Gastroesophageal sphincter (tissue), 4 donors: ENCODE results near the gene KRT84. TPM values are rescaled to one million over a fixed set of nuclear protein-coding genes. Genes with fewer than 3 reads are reported as not detected.

ENCODE experiments used
- ATAC-seq: fragments of 150-250 bp; one replicate; pipeline ENCODE4 v1.9.1; 2016; ENCODE audit warnings: mild to moderate bottlenecking, moderate library complexity
- H3K27ac ChIP-seq, 4 donors: fragments of 200-600 bp; sonication (generic) in 3 of 4; 1 replicate in 3 of 4; 2 replicates in 1 of 4; pipeline ENCODE4 v1.5.1; 2016 to 2019
- H3K27me3 ChIP-seq: fragments of 200-600 bp; sonication (generic); one replicate; pipeline ENCODE4 v1.5.1; 2019
- H3K36me3 ChIP-seq, 2 donors: fragments of 200-600 bp; sonication (generic); one replicate each; pipeline ENCODE4 v1.5.1; 2019; ENCODE audit warnings: control low read depth in 1 of 2
- H3K4me1 ChIP-seq, 3 donors: fragments of 200-600 bp; sonication (generic); 1 replicate in 2 of 3; 2 replicates in 1 of 3; pipeline ENCODE4 v1.5.1; 2016 to 2019; ENCODE audit warnings: control low read depth in 2 of 3
- H3K4me3 ChIP-seq, 2 donors: fragments of 200-600 bp; sonication (generic); one replicate each; pipeline ENCODE4 v1.5.1; 2019; ENCODE audit warnings: mild to moderate bottlenecking in 1 of 2, moderate library complexity in 1 of 2
- H3K9me3 ChIP-seq, 3 donors: fragments of 200-600 bp; sonication (generic); one replicate each; pipeline ENCODE4 v1.5.1; 2017 to 2019; ENCODE audit warnings: control low read depth in 2 of 3
- EP300 ChIP-seq: sonication (generic); formaldehyde crosslinking; IDR thresholded peaks from one replicate; pipeline ENCODE4 v1.6.1; 2017; ENCODE audit warnings: antibody characterized with exemption, mild to moderate bottlenecking
- POLR2A ChIP-seq, 2 donors: fragments of 450-650 bp; IDR thresholded peaks; one replicate each; pipeline ENCODE4 v1.6.1; 2017; ENCODE audit warnings: antibody characterized with exemption in 2 of 2, mild to moderate bottlenecking in 2 of 2, moderate library complexity in 1 of 2
- POLR2AphosphoS5 ChIP-seq: sonication (generic); formaldehyde crosslinking; IDR thresholded peaks from one replicate; pipeline ENCODE4 v1.6.1; 2017; ENCODE audit warnings: antibody characterized with exemption
- WGBS, 2 donors: methylation state at CpG; one replicate each; pipeline ENCODE4 v1.1.5; 2018; ENCODE audit warnings: low coverage in 1 of 2; 5-methylcytosine and 5-hydroxymethylcytosine counted together
- total RNA-seq, 4 donors: library from RNA; depleted of rRNA; stranded (reverse); fragments of >200 nt; gene quantifications; one replicate each; pipeline ENCODE4 v1.1.0, GENCODE V29; 2016
- TF ChIP-seq, protein P1 (sequence below), 4 experiments: fragments of 200-600 bp in 2 of 4; fragments of 450-650 bp in 2 of 4; sonication (generic) in 1 of 4; IDR thresholded peaks; one replicate each; pipeline ENCODE4 v1.5.1; 2017 to 2019; ENCODE audit warnings: antibody characterized with exemption in 4 of 4, mild to moderate bottlenecking in 2 of 4, moderate library complexity in 2 of 4

Gene KRT84
- total RNA-seq, 4 donors from 2014 or later: not detected

DNA sequence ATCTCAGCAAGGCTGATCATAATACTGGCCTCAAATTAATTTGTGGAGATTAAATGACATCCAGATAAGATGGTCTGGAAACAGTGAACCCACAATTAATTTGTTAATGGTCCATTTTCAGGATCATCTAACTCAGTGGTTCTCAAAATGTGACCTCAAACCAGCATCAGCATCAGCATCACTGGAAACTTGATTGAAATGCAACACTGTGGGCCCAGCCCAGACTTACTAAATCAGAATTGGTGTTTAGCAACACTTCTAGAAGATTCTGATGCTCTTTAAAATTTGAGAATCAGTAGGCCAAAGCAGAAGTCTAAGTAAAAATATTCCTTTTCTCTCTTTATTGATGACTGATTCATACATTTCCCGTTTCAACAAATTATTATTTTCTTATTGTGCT is 31.3 kb upstream of the KRT84 start:
- Histone ChIP-seq H3K36me3 (no peaks in the 10 kb centered on the region), H3K4me1 (peaks cover 0 to 24% (median 0%) of the 10 kb centered on the region in 3 donors), H3K27me3 (no peaks in the 10 kb centered on the region), H3K27ac (peak overlapping the region in 3 of 4 donors; percentile 18 to 74 (median 61)), H3K4me3 (no peak overlapping the region), H3K9me3 (no peaks in the 10 kb centered on the region)
- WGBS, 2 donors: 92 to 100% methylated on average over 1 of the region's 1 CpG
- TF ChIP-seq, protein P1, sequence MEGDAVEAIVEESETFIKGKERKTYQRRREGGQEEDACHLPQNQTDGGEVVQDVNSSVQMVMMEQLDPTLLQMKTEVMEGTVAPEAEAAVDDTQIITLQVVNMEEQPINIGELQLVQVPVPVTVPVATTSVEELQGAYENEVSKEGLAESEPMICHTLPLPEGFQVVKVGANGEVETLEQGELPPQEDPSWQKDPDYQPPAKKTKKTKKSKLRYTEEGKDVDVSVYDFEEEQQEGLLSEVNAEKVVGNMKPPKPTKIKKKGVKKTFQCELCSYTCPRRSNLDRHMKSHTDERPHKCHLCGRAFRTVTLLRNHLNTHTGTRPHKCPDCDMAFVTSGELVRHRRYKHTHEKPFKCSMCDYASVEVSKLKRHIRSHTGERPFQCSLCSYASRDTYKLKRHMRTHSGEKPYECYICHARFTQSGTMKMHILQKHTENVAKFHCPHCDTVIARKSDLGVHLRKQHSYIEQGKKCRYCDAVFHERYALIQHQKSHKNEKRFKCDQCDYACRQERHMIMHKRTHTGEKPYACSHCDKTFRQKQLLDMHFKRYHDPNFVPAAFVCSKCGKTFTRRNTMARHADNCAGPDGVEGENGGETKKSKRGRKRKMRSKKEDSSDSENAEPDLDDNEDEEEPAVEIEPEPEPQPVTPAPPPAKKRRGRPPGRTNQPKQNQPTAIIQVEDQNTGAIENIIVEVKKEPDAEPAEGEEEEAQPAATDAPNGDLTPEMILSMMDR (IDR thresholded peaks at IDR 0.05): no peak
- no peak for TF ChIP-seq EP300
- no peak for TF ChIP-seq POLR2A (IDR thresholded peaks at IDR 0.05)
- no peak for TF ChIP-seq POLR2AphosphoS5
- ATAC-seq: peak; percentile 59

DNA sequence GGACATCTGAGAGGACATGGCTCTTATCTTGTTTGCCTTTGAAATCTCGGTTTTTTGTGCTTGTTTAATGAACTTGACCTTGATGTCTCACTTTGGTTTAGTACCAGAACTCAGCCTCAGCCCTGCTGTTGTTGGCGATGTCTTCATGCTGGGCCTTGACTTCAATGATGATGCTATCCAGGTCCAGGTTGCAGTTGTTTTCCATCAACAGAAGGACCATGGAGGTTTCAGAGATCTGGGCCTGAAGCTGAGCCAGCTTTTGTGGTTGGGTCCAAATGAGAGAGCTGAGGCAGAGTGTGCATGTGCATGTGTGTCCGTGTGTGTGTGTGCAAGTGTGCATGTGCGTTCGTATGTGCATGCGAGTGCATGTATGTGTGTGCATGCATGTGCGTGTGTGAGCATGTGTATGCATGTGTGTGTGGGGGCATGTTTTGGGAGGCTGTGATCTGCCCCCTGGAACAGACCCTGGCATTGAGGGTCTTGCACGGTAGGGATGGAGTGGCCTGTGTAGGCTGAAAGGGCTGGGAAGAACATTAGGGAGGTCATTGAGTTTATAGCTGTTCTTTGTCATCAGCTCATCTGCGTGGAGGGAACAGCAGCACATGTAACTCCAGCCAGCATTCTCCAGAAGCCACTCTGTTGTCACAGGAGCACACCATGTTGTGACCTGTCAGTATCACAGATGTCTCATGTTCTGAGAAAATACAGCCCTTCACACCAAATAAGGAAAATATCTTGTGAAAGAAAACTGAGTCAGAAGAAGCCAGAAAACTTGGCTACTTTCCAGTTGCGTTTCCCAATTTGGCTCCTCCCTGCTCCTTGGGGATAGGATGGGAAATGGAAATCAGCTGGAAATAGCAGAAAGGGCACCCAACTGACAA is 30.7 kb upstream of the KRT84 start:
- 38 to 51% methylated on average over 3 to 9 of the region's 10 CpGs for WGBS, 2 donors
- Histone ChIP-seq H3K27me3 (no peaks in the 10 kb centered on the region), H3K4me3 (no peak overlapping the region), H3K36me3 (no peaks in the 10 kb centered on the region), H3K27ac (peak overlapping the region in 3 of 4 donors; percentile 61 to 74 (median 73)), H3K9me3 (no peaks in the 10 kb centered on the region), H3K4me1 (peaks cover 0 to 31% (median 0%) of the 10 kb centered on the region in 3 donors)
- TF ChIP-seq EP300: no peak
- TF ChIP-seq POLR2AphosphoS5: peak; percentile 79
- peak; percentile 92 for ATAC-seq

DNA sequence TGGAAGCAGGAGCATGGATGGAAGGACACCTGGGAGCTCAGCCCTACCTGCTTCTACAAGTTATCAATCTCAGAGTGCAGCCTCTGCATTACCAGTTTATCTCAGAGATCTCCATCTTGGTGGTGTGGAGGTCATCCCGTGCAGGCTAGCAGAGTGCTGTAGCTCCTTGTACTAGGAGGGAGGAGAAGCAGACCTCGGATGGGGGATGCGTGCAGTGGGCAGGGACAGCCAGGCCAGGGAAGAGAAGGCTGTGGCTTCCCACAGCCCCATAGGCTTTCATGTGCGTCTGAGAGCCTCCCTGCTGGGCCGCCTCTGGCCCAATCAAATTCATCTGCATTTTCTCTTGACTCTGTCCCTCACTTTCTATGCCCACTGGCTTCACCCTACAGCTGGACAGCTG is 29.5 kb upstream of the KRT84 start:
- TF ChIP-seq, protein P1 (IDR thresholded peaks at IDR 0.05): no peak
- no peak for TF ChIP-seq EP300
- TF ChIP-seq POLR2A (IDR thresholded peaks at IDR 0.05): no peak
- H3K4me1 ChIP-seq: peaks cover 0 to 37% (median 0%) of the 10 kb centered on the region in 3 donors
- 87% methylated on average over 3 of the region's 5 CpGs; no CpG with 5 or more reads in 1 of the 2 donors for WGBS, 2 donors
- peak overlapping the region in 3 of 4 donors; percentile 13 to 73 (median 72) for H3K27ac ChIP-seq
- no peak overlapping the region for H3K4me3 ChIP-seq
- H3K36me3 ChIP-seq: no peaks in the 10 kb centered on the region
- no peak for ATAC-seq
- H3K9me3 ChIP-seq: no peaks in the 10 kb centered on the region
- H3K27me3 ChIP-seq: no peaks in the 10 kb centered on the region

DNA sequence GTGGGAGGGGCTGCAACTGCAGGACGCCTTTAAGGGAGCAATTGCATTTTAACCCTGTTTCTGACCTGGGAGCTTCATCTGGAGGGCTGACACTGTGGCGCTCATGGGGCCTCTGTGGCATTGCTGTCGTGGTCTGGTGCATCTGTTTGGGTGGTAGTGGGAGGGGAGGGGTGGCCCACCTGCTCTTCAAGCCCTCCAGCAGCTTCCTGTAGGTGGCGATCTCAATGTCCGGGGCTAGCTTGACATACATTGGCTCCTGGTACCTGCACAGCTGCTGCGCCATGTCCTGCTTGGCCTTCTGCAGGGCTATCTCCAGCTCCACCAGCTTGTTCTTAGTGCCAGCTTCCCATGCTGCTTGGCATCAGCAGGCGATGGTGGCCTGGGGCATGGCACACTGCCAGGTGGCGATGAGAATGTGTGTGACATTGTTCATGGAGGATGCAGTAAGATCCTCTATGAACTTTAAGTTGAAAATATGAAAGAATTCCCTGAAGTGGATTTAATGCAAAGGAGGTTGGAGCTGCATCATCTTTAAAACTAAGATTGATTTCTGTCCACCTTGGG is 28.4 kb upstream of the KRT84 start:
- no peak for TF ChIP-seq POLR2A (IDR thresholded peaks at IDR 0.05)
- TF ChIP-seq POLR2AphosphoS5: no peak
- TF ChIP-seq, protein P1 (IDR thresholded peaks at IDR 0.05): no peak
- no peak for TF ChIP-seq EP300
- peaks cover 0 to 37% (median 0%) of the 10 kb centered on the region in 3 donors for H3K4me1 ChIP-seq
- 40 to 88% methylated on average over 1 to 3 of the region's 8 CpGs for WGBS, 2 donors

DNA sequence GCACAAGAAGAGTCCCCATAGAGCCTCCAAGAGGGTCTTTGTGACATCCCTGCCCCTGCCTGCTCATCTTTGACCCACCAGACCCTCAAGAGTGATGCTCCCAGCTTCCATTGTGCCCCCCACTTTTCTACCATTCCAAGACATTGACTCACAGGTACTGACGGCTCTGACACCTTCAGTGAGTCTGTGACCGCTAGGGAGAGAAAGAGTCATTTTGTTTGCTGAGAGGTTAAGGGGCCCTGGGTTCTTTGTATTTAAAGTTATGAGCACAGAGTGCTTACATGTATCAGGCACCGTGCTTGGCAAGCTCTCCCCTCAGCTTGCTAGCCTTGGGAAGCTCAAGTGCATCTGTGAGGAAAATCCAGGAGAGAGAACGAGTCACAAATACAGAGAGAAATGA is 27.8 kb upstream of the KRT84 start:
- Histone ChIP-seq H3K4me3 (no peak overlapping the region), H3K9me3 (no peaks in the 10 kb centered on the region), H3K27me3 (peaks cover 2% of the 10 kb centered on the region), H3K27ac (no peak overlapping the region), H3K4me1 (peaks cover 0 to 37% (median 0%) of the 10 kb centered on the region in 3 donors), H3K36me3 (no peaks in the 10 kb centered on the region)
- 29 to 48% methylated on average over 1 to 4 of the region's 4 CpGs for WGBS, 2 donors
- TF ChIP-seq POLR2AphosphoS5 (no peak), POLR2A (IDR thresholded peaks at IDR 0.05) (no peak), EP300 (no peak)
- TF ChIP-seq, protein P1 (IDR thresholded peaks at IDR 0.05): no peak
- ATAC-seq: no peak

More for the DNA sequence above, 28.4 kb upstream of the KRT84 start:
- Histone ChIP-seq H3K27ac (no peak overlapping the region), H3K9me3 (no peaks in the 10 kb centered on the region), H3K4me3 (no peak overlapping the region), H3K27me3 (no peaks in the 10 kb centered on the region), H3K36me3 (no peaks in the 10 kb centered on the region)
- no peak for ATAC-seq
